ENCODE results near the gene RNF224.
"Not testable (repeated sequence)": the region's sequence is repeated elsewhere in the genome, so short reads cannot be mapped to it uniquely, and the experiment has no call there.

RNF224 gene

GRCh38 chr9:137254624-137255447 lies 27.5 kb downstream of the RNF224 start, which contains the start of gene NELFB:
TSS of gene NELFB (plus strand) at chr9:137255327.
- DNase-seq, result peak; percentile 95

GRCh38 chr9:137255448-137256114 lies 28.3 kb downstream of the RNF224 start:
- DNase-seq, result no peak

- DNase-seq, result no peak
Measured at GRCh38 chr9:137256362-137256761, 29.1 kb downstream of the RNF224 start.

GRCh38 chr9:137256856-137257255 lies 29.6 kb downstream of the RNF224 start:
- no peak for DNase-seq

- DNase-seq, result not testable (repeated sequence)
Measured at GRCh38 chr9:137262173-137262908, 35.0 kb downstream of the RNF224 start.

- no peak for DNase-seq
Measured at GRCh38 chr9:137262909-137263285, 35.6 kb downstream of the RNF224 start.

- DNase-seq, result no peak
Measured at GRCh38 chr9:137263506-137263905, 36.2 kb downstream of the RNF224 start.

GRCh38 chr9:137264067-137264466 lies 36.8 kb downstream of the RNF224 start:
- no peak for DNase-seq

- no peak for DNase-seq
Measured at GRCh38 chr9:137265496-137266161, 38.3 kb downstream of the RNF224 start.

GRCh38 chr9:137266162-137266527 lies 38.8 kb downstream of the RNF224 start:
- DNase-seq, result no peak

GRCh38 chr9:137266585-137267453 lies 39.5 kb downstream of the RNF224 start:
- no peak for DNase-seq

- no peak for DNase-seq
Measured at GRCh38 chr9:137267933-137268355, 40.6 kb downstream of the RNF224 start.

- DNase-seq, result no peak
Measured at GRCh38 chr9:137268538-137269201, 41.4 kb downstream of the RNF224 start.

- DNase-seq, result no peak
Measured at GRCh38 chr9:137269231-137269772, 42.0 kb downstream of the RNF224 start.

GRCh38 chr9:137270929-137271695 lies 43.8 kb downstream of the RNF224 start:
- DNase-seq, result no peak

GRCh38 chr9:137271696-137272076 lies 44.4 kb downstream of the RNF224 start:
- DNase-seq, result no peak

GRCh38 chr9:137272241-137273094 lies 45.2 kb downstream of the RNF224 start:
- no peak for DNase-seq

GRCh38 chr9:137273095-137273490 lies 45.8 kb downstream of the RNF224 start:
- DNase-seq, result no peak

- no peak for DNase-seq
Measured at GRCh38 chr9:137273611-137274320, 46.5 kb downstream of the RNF224 start.
